Measurements from ENCODE around the gene TMEM182. TPM values are rescaled to one million over a fixed set of nuclear protein-coding genes. Genes with fewer than 3 reads are reported as not detected.

Gene TMEM182
- total and polyA plus RNA-seq, 2 of the 4 experiments (the other 2 are of a cell fraction) = 1.3 to 1.4 TPM

- ATAC-seq (ENCODE audit: low read depth) = no peak
- intact Hi-C loops (cut with micrococcal nuclease) (no loop called here), dilution Hi-C loops (cut with HindIII; ENCODE audit: low sequenced_read_pairs, unreplicated experiment) (no loop called here), in situ Hi-C loops (cut with MboI; ENCODE audit: low sequenced_read_pairs) (no loop called here)
- Histone ChIP-seq H4K91ac (ENCODE audit: insufficient read depth, low read depth, low read length) (no peak overlapping the region), H3K27me3 (ENCODE audit: control insufficient read depth, insufficient read depth, low read length) (peaks cover 3% of the 10 kb centered on the region; the same call in 1 of the 2 replicates), H2BK15ac (ENCODE audit: low read depth, low read length) (no peak overlapping the region), H3K36me3 (ENCODE audit: control insufficient read depth, insufficient read depth, low read length) (no peaks in the 10 kb centered on the region), H3K79me1 (ENCODE audit: low read depth in 1 of 2, low read length in 2 of 2) (no peaks in the 10 kb centered on the region), H4K8ac (ENCODE audit: low read depth in 2 of 2, low read length in 2 of 2) (no peak overlapping the region), H2AFZ (replicated peaks; ENCODE audit: low read length, poor library complexity) (no peak overlapping the region), H3K9ac (ENCODE audit: low read depth, low read length) (no peak overlapping the region), H3K4ac (ENCODE audit: low read depth, low read length) (no peak overlapping the region), H2AK9ac (replicated peaks; ENCODE audit: low read depth, low read length, poor library complexity) (no peak overlapping the region), H3K18ac (ENCODE audit: low read depth, low read length) (no peak overlapping the region), H3K9me3 (ENCODE audit: control insufficient read depth, insufficient read depth, low read length) (no peaks in the 10 kb centered on the region), H3K23ac (ENCODE audit: low read depth, low read length) (no peak overlapping the region), H3K27ac (ENCODE audit: insufficient read depth, low read length) (no peak overlapping the region), H3K4me3 (ENCODE audit: insufficient read depth, low read depth, low read length) (no peak overlapping the region), H3K9me1 (ENCODE audit: insufficient read depth, low read length) (no peaks in the 10 kb centered on the region), H3K56ac (ENCODE audit: extremely low read depth, insufficient read depth, low read length) (no peak overlapping the region), H4K20me1 (ENCODE audit: insufficient read depth, low read length) (no peaks in the 10 kb centered on the region), H3K4me1 (ENCODE audit: control insufficient read depth, insufficient read depth, low read length) (peaks cover 5% of the 10 kb centered on the region; the same call in 1 of the 2 replicates), H4K5ac (ENCODE audit: low read depth, low read length) (no peak overlapping the region), H2BK20ac (ENCODE audit: low read depth, low read length) (no peak overlapping the region), H2AK5ac (ENCODE audit: low read depth, low read length) (no peak overlapping the region), H2BK5ac (ENCODE audit: low read depth, low read length, poor library complexity, severe bottlenecking) (no peak overlapping the region), H3K14ac (replicated peaks; ENCODE audit: low read depth, low read length) (no peak overlapping the region), H2BK120ac (ENCODE audit: low read depth, low read length) (no peak overlapping the region), H3K4me2 (ENCODE audit: low read depth, low read length) (no peak overlapping the region)
- ChIA-PET CTCF (no interaction called here), POLR2A (ENCODE audit: unreplicated experiment) (no interaction called here)
- no CpG with 5 or more reads among the region's 3 CpGs for WGBS, 2 experiments (ENCODE audit: extremely low coverage in 2 of 2, insufficient read length in 1 of 2)
- TF ChIP-seq NFE2L2 (IDR thresholded peaks at IDR 0.05; ENCODE audit: low read depth, low read length) (no peak), RCOR1 (IDR thresholded peaks at IDR 0.05; ENCODE audit: insufficient replicate concordance, low read length) (no peak), USF2 (IDR thresholded peaks at IDR 0.05; ENCODE audit: low read depth, low read length) (no peak), SMC3 (IDR thresholded peaks at IDR 0.05; ENCODE audit: low read depth, low read length) (no peak)
- DNase-seq = no peak
- BruUV-seq (replicated peaks) = no TSS peak
These were observed 28.2 kb downstream of the TMEM182 start for GRCh38 chr2:102790091-102790455.

All from IMR-90 (cell line).